GM18502 (cell line): ENCODE measurements around the gene NFIX.

Source experiments
- ATAC-seq: cut with Tn5 transposase; IDR thresholded peaks from one replicate; pipeline ENCODE4 v1.9.1; 2021; ENCODE audit warnings: mild to moderate bottlenecking; ENCODE audit not compliant: unreplicated experiment, poor library complexity

The NFIX gene

DNA sequence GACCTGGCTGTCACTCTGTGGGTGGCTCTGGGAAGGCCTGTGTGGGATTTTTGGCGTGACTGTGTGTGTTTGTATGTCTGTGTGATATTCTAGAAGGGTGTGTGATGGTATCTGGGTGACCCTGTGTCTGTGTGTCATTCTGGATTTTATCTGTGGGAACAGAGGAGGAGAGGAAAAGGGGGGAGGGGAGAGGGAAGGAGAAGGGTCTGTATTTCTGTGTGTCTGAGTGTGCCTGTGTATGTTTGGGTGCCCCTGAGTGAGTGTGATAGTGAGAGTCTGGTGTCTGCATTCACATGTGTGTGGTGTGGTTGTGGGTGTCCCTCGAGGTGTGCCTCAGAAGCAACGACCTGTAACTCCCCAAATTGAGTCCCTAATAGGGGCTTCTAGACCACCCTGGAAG, 8.1 kb upstream of the NFIX start:
- no peak for ATAC-seq

DNA sequence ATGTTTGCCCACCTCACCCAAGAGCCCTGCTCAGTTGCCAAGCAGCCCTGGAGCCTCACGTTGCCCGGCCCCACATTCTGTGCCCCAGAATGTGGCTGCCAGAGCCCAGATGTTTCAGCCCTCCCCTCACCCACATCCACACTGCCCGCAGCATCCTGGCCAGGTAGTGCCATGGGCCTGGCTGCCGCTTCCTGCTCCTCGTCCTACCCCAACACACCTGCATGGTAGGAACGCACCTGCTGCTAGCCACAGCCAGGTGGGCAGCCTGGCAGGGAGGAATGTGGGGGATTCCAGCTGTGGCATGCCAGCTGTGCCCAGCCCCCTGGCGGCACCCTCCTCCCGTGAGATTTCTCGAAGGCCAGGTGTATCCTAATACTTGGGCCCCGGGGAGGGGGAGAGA, 7.5 kb upstream of the NFIX start:
- ATAC-seq, result no peak

GRCh38 chr19:12990431-12990830, 4.8 kb upstream of the NFIX start:
- no peak for ATAC-seq

GRCh38 chr19:12990853-12991252, 4.4 kb upstream of the NFIX start:
- ATAC-seq, result no peak

DNA sequence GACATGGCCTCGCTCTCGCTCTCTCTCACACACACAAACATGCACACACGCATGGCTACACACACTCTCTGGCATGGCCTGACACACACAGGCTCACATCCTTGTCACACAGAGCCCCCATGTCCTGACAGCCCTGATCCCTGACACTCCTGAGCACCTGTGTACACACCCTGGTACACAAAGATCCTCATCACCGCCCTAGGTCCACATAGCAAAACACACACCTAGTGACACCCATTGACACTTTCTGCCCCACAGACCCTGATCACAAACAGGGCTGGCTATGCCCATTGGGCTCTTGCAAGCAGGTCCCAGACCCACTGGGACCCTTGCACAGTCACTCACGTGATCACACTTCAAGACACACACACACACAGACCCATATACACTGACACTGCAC, 4.0 kb upstream of the NFIX start:
- ATAC-seq, result no peak

GRCh38 chr19:12992729-12993128, 2.5 kb upstream of the NFIX start:
- ATAC-seq, result no peak

DNA sequence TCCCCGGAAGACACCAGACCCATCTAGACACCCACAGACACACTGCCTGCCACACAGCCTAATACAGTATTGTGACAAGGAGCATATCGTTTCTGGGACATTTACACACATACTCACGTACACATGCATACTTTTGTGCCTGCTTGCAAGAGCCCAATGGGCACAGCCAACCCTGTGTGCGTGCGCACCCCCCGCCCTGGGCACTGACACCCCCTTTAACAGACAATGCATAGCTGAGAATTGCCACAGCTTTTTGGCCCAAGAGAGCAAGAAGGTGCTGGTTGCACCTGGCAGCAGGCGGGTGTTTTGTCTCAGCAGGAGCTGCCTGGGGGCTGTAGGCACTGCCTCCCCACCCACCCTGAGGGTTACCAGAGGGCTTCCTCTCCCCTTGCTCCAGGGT, 1.7 kb upstream of the NFIX start:
- no peak for ATAC-seq

DNA sequence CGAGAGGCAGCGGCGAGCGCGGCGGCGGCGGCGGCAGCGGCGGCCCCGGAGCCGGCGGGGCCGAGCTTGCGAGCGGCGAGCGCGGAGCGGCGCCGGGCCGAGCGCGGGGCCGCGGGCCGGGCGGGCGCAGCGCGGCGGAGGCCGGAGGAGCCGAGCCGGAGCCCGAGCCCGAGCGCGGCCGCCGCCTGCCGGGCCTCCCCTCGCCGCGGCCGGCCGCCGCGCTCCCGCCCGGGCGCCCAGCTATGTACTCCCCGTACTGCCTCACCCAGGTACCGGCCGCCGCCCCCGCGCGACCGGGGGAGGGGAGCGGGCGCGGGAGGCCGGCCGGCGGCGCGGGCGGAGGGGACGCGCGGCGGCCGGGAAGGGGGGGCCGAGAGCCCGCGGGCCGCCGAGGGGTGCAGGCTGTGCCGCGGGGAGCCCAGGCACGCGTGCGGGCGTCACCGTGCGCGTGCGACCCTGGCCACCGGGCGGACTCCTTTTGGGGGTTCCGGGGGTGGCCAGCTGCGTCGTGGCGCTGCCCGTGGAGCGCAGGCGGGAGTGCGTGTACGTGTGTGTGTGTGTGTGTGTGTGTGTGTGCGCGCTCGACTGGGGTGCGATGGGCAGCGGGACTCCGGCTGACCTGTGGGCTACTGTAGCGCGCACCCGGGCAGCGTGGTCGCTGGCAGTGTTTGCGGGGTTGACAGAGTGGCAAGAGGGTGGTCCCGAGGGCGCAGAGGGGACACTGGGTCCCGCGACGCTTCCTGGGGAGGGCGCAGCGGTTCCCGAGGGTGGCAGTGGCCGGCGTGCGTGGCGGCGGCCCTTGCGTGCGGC, 526 bp downstream of the NFIX start:
- no peak for ATAC-seq

DNA sequence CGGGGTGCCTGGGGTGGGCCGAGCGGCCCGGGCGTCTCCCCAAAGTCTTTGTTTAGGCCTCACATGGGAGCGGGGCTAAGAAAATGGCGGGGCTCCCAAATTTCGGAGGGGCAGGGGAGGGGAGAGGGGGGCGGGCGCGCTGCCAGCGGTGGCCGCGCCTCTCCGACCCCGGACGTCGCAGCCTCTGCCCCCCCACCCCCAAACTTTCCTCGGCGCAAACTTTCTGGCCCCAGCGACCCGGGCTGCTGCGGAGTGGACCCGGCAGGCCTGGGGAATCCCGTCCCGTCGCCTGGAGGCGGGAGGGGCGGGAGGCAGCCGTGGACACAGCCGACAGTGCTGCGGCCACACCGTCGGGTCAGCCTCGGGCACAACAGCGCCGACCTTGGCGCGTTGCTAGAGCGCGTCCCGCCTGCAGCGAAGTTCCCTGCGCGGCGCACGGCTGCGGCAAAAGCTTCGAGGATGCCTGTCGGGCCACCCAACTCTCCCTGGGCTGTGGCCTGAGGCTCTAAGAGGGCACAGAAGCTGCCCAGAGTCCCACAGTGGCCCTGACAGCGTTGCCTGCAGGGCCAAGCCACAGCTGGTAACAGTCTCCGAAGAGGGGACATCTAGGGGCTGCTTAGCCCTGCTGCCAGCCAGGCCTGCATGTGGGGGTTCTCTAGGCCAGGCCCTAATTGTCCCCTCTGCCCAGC, 1.3 kb downstream of the NFIX start:
- ATAC-seq, result no peak

GRCh38 chr19:12997179-12997966, 2.1 kb downstream of the NFIX start:
- ATAC-seq, result no peak

GRCh38 chr19:12997967-12998940, 3.0 kb downstream of the NFIX start:
- no peak for ATAC-seq

- no peak for ATAC-seq
These were observed 5.9 kb downstream of the NFIX start for GRCh38 chr19:13001166-13001501.

DNA sequence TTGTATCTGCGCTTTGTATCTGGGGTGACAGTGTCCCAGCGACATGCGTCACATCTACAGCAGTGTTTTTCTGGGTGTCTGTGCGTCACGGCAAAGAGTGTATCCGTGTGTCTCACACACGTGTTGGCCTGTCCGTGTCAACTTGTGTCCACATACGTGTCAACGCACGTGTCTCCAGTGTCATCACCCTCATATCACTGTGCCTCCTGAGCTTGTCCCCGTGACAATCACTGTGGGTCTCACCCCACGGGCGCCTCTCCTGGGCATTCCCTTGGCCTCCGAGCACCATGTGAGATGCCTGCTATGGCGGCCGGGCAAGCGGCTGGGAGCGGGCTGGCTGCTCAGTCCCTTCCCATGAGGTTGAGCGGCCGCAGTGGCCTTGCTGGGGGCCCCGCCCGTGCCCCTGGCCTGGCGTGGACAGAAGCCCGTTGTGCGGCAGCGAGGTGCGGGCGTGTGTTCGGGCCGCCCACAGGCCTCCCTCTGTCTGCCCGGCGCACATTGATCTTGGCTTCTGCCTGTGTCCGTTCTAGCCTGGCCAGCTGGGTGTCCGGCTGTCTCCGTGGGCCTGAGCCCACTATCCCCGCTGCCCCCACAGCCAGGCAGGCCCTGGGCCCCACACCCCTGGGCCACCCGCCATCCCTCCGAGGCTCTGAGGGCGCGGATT, 6.4 kb downstream of the NFIX start:
- ATAC-seq, result no peak

DNA sequence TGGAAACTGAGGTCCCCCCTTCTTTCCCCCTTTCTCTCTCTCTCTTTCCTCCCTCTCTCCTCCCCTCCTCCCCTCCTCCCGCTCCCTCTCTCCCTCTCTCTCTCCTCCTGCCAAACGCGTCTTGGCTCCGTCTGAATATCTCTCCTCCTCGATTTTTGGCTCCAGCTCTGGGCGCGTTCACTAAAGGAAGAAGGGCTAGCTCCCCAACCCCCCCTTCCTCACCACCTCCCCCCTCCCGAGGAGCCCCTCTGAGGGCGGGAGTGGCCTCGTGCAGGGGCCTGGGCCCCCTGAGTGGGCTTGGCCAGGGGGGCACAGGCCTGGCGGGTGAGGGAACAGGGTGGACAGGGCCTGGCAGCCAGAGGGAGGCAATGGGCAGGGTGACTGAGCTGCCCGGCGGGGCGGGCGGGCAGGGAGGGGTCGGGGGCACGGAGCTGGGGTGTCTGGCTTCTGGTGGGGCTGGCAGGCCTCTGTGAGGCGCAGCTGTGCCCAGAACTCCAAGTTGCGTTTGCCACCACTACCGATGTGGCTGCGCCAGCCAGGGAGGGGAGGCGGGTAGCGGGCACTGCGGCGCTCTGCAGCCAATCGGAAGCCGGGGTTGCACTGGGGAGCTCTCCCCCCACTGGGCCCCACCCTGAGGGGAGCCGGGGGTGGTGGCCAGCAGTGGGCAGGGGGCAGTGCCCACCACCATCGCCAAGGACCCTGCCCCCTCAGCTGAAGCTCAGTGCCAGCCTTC, 7.1 kb downstream of the NFIX start:
- no peak for ATAC-seq

- no peak for ATAC-seq
These were observed 7.8 kb downstream of the NFIX start for GRCh38 chr19:13003081-13003480.

DNA sequence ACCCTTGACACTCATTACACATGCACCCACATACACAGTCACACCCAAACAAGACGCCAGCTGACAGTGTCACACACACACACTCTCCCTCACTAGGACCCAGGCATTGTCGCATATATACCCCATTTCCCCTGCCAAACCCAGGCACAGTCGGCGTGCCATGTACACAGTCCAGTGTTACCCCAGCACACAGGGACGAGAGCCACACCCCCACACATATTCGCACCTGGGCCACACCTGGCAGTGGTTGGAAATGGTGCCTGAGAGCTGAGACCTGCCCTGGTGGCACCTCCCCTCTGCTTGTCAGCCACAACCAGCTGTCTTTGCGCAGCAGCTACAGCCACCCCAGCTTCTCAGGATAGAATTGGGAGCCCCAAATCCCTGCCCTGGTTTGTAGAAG, 9.0 kb downstream of the NFIX start:
- no peak for ATAC-seq

DNA sequence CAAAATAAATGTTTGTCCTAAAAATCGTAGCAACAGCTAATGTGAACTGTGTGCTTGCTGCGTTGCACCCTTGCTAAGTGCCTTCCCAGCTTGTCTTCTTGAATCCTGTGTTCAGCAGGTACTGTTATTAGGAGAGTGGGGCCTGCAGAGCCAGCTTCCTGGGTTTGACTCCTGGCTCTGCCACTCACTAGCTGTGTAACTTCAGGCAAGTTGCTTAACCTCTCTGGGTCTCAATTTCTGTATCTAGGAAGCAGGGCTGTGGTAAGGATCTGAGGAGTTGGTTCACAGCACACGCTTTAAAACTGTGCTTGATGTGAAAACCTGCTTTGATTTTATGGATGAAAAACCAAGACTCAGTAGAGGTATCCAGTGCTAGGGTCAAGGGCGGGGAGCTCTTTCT, 10.0 kb downstream of the NFIX start:
- ATAC-seq, result no peak

DNA sequence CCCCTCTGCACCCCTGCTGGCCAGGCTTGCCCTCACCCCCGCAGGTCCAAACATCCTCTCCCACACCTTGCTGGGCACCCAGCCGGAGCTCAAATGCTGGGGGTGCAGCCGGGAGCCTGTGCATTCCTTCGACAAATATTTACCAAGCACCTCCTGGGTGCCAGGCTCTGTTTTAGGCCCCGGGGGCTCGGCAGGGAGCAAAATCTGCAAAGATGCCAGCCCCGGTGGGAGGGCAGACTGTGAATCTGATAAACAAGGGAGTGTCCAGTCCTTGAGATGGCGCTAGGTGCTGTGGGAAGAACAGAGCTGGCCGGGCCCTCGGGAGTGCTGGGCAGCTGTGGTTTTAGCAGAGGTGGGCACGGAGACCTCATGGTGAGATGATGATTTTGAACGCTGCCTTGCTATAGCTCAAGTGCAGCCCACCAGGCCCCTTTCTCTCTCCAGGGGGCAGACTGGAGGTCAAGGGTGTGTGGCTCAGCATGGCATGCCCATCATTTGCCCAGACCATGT, 10.6 kb downstream of the NFIX start:
- no peak for ATAC-seq
